Skeletal muscle tissue (tissue), 4 donors: ENCODE measurements around the gene EPHB1. TPM values are rescaled to one million over a fixed set of nuclear protein-coding genes. Genes with fewer than 3 reads are reported as not detected.
A peak's percentile ranks its signal among the peaks of the same experiment; 100 is the strongest.

Source experiments
- H3K27ac ChIP-seq: one replicate; pipeline ENCODE4 v1.7.0; 2013; ENCODE audit warnings: mild to moderate bottlenecking, low read depth, low read length, inconsistent platforms
- H3K27me3 ChIP-seq, 3 donors: one replicate each; pipeline ENCODE4 v1.7.0; 2013; ENCODE audit warnings: low read length in 3 of 3; ENCODE audit not compliant: control insufficient read depth in 3 of 3, insufficient read depth in 3 of 3
- H3K36me3 ChIP-seq, 3 donors: one replicate each; pipeline ENCODE4 v1.7.0; 2013; ENCODE audit warnings: low read length in 3 of 3; ENCODE audit not compliant: control insufficient read depth in 3 of 3, insufficient read depth in 3 of 3
- H3K4me1 ChIP-seq, 3 donors: one replicate each; pipeline ENCODE4 v1.7.0; 2013; ENCODE audit warnings: low read length in 3 of 3, mild to moderate bottlenecking in 3 of 3; ENCODE audit not compliant: control insufficient read depth in 3 of 3, insufficient read depth in 3 of 3
- H3K4me3 ChIP-seq, 3 donors: one replicate each; pipeline ENCODE4 v1.7.0; 2013; ENCODE audit warnings: low read length in 3 of 3
- H3K9ac ChIP-seq, 3 donors: one replicate each; pipeline ENCODE4 v1.7.0; 2013; ENCODE audit warnings: low read length in 3 of 3, mild to moderate bottlenecking in 3 of 3, moderate library complexity in 2 of 3, low read depth in 1 of 3
- H3K9me3 ChIP-seq, 3 donors: one replicate each; pipeline ENCODE4 v1.7.0; 2013; ENCODE audit warnings: low read length in 3 of 3; ENCODE audit not compliant: control insufficient read depth in 3 of 3
- total RNA-seq: library from RNA; depleted of rRNA; stranded (reverse); fragments of >200 nt; gene quantifications from one replicate; pipeline ENCODE4 v1.2.3, GENCODE V29; 2014
- donor health status: Osteomylitis.

Gene EPHB1
- 5.7 TPM for total RNA-seq

DNA sequence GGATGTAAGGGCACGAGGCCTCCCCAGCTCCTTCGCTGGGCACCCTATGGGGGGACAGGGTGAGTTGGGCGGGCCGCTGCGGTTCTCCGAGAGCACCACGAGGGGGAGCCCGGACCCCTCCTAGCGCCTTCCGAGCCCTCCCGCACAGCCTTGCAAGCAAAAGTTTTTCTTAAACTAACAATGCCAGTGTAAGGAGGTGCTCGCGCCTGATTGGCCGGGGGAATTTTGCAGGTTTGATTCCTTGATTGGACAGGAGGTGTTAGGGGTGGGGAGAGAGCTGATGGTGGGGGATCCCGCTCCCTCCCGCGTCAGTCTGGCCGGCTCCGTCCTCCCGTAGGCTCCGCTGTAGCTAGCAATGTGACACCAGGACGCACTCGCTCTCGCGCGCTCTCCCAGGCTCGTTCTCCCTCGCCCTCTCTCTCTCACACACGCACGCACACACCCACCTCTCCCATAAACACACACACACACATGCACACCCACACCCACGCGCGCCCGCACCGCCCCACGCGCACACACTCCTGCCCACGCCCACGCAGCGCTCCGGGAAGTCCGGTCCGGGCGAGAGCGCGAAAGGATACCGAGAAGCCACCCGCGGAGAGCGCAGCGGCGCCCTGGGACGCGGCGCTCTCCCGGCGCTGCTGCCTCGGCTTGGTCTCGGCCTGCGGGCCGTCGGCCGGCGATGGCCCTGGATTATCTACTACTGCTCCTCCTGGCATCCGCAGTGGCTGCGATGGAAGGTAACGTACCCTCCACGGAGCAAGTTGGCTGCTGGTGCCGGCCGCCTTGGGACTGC, at the start of gene EPHB1:
Gene EPHB1 (plus strand): TSS at position 311 of the 796 bp plus-strand sequence.
- peaks cover 0 to 12% (median 7%) of the 10 kb centered on the region in 3 donors for H3K27me3 ChIP-seq
- no peaks in the 10 kb centered on the region for H3K36me3 ChIP-seq
- peak within 1 kb of the TSS; percentile 44 for H3K27ac ChIP-seq
- H3K9me3 ChIP-seq, result no peaks in the 10 kb centered on the region
- H3K9ac ChIP-seq, result peak within 1 kb of the TSS; percentile 77 to 86 (median 81)
- H3K4me1 ChIP-seq, result peaks cover 31 to 57% (median 39%) of the 10 kb centered on the region in 3 donors
- peak within 1 kb of the TSS; percentile 78 to 89 (median 86) for H3K4me3 ChIP-seq

- no peak overlapping the region for H3K9ac ChIP-seq
- H3K27me3 ChIP-seq, result peaks cover 0 to 6% (median 3%) of the 10 kb centered on the region in 3 donors
- H3K4me1 ChIP-seq, result peaks cover 15 to 19% (median 19%) of the 10 kb centered on the region in 3 donors
- no peaks in the 10 kb centered on the region for H3K9me3 ChIP-seq
- H3K27ac ChIP-seq, result no peak overlapping the region
- H3K36me3 ChIP-seq, result no peaks in the 10 kb centered on the region
- no peak overlapping the region for H3K4me3 ChIP-seq
Observed at GRCh38 chr3:134748698-134749097, 46.4 kb upstream of the EPHB1 start.

DNA sequence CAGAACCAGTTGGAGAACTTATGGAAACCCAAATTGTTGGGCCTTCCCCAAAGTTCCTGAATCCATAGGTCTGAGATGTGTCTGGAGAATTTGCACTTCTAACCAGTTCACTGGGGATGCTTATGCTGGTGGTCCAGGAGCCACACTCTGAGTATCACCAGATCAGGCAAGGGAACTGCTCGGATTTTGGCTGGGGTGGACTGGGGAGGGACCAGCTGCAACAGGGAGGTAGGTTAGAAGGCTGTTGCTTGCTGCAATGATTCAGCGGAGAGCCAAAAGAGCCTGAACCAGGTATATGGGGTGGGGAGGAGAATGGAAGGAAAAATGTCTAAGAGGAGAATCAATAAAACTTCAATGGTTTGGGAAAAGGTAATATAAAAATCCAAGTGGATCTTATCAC, 45.9 kb upstream of the EPHB1 start:
- Histone ChIP-seq H3K4me1 (peaks cover 20 to 24% (median 23%) of the 10 kb centered on the region in 3 donors), H3K36me3 (no peaks in the 10 kb centered on the region), H3K9me3 (no peaks in the 10 kb centered on the region), H3K27me3 (peaks cover 0 to 6% (median 3%) of the 10 kb centered on the region in 3 donors), H3K4me3 (no peak overlapping the region), H3K9ac (no peak overlapping the region), H3K27ac (no peak overlapping the region)

DNA sequence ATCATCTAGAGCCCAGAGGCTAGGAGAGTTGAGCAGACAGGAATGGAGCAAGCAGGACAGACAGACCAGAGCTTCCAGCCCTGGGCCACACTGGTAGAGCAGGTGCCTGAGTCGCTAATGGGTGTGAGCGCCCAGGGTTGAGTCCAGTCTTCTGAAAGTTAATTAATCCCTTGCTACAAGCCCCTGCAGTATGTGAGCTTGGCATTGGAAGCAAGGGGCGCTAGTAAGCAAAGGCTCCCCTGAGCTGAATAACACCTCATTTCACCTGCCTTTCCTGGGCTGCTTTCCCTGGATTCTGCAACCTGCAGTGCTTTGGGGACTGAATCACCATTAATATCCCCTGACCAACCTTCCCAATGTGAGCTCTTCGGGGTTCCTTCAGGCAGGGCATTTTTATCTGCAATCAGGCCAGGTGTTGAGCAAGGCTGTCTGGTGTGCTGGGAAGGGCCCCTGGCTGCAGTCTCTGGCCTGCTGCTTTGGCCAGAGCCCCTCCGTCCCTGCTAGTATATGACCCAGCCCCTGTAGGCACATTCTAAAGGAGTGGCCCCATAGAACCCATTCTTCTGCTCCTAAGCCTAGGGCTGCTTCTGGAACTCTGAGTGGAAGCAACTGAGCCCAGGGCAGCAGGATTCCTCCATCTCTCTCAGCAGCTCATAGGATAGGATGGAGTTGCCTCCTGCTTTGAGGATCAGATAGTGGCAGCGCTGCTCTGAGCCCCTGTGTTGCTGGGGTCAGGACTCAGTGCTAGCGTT, 45.1 kb upstream of the EPHB1 start:
- Histone ChIP-seq H3K4me3 (no peak overlapping the region), H3K9ac (no peak overlapping the region), H3K27me3 (peaks cover 0 to 6% (median 3%) of the 10 kb centered on the region in 3 donors), H3K4me1 (peaks cover 24 to 32% (median 31%) of the 10 kb centered on the region in 3 donors), H3K9me3 (no peaks in the 10 kb centered on the region), H3K27ac (no peak overlapping the region), H3K36me3 (no peaks in the 10 kb centered on the region)

- no peaks in the 10 kb centered on the region for H3K9me3 ChIP-seq
- peaks cover 0 to 6% (median 3%) of the 10 kb centered on the region in 3 donors for H3K27me3 ChIP-seq
- H3K27ac ChIP-seq, result no peak overlapping the region
- H3K4me1 ChIP-seq, result peaks cover 24 to 33% (median 31%) of the 10 kb centered on the region in 3 donors
- no peak overlapping the region for H3K9ac ChIP-seq
- no peak overlapping the region for H3K4me3 ChIP-seq
- no peaks in the 10 kb centered on the region for H3K36me3 ChIP-seq
Observed at GRCh38 chr3:134751831-134752230, 43.2 kb upstream of the EPHB1 start.

GRCh38 chr3:134752761-134753461, 42.1 kb upstream of the EPHB1 start:
- Histone ChIP-seq H3K36me3 (no peaks in the 10 kb centered on the region), H3K4me1 (peaks cover 24 to 33% (median 31%) of the 10 kb centered on the region in 3 donors), H3K9ac (peak overlapping the region in 2 of 3 donors; percentile 24 to 51), H3K9me3 (no peaks in the 10 kb centered on the region), H3K27me3 (peaks cover 0 to 6% (median 3%) of the 10 kb centered on the region in 3 donors), H3K27ac (peak overlapping the region; percentile 28), H3K4me3 (peak overlapping the region in 1 of 3 donors; percentile 24)

DNA sequence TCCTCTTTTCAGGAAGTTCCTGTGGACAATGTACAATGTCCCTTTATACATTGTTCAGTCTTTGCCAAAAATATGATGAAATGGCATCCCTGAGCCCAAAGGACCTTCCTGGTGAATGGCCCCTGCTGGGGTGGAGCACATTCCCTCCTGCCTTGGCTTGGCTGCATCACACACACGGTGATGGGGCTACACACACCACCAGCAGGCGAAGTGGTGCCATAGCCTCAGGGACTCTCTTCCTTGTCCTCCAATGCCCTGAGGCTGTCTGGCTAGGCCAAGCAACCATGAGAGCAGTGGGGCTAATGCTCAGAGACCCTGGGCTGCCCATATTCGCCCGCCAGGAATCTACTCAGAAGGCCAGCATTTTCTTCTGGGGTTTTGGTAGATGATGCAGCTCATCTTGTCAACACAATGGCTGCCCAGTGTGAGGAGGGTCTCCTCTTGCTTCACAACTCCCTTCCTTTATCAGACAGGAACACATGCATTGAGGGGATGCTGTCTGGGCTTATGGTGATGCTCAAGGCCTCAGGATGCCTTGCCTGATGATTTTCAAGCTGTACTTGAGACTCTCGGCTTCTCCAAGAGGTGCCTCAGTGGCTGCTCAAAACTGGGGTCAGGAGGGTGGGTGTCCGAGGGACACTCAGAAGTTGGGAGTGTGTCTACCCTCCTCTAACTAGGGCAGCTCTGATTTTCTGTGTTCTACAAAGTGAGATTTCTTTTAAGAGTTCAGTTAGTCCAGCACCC, 40.9 kb upstream of the EPHB1 start:
- Histone ChIP-seq H3K36me3 (no peaks in the 10 kb centered on the region), H3K9me3 (no peaks in the 10 kb centered on the region), H3K9ac (no peak overlapping the region), H3K4me1 (peaks cover 24 to 33% (median 31%) of the 10 kb centered on the region in 3 donors), H3K27ac (no peak overlapping the region), H3K4me3 (no peak overlapping the region), H3K27me3 (peaks cover 0 to 3% (median 2%) of the 10 kb centered on the region in 3 donors)

- no peak overlapping the region for H3K4me3 ChIP-seq
- no peak overlapping the region for H3K27ac ChIP-seq
- no peak overlapping the region for H3K9ac ChIP-seq
- peaks cover 24 to 33% (median 31%) of the 10 kb centered on the region in 3 donors for H3K4me1 ChIP-seq
- H3K9me3 ChIP-seq, result no peaks in the 10 kb centered on the region
- H3K27me3 ChIP-seq, result peaks cover 0 to 3% (median 2%) of the 10 kb centered on the region in 3 donors
- H3K36me3 ChIP-seq, result no peaks in the 10 kb centered on the region
Observed at GRCh38 chr3:134754768-134755559, 40.1 kb upstream of the EPHB1 start.
